ENCODE results near the gene TP53I13.

DNA sequence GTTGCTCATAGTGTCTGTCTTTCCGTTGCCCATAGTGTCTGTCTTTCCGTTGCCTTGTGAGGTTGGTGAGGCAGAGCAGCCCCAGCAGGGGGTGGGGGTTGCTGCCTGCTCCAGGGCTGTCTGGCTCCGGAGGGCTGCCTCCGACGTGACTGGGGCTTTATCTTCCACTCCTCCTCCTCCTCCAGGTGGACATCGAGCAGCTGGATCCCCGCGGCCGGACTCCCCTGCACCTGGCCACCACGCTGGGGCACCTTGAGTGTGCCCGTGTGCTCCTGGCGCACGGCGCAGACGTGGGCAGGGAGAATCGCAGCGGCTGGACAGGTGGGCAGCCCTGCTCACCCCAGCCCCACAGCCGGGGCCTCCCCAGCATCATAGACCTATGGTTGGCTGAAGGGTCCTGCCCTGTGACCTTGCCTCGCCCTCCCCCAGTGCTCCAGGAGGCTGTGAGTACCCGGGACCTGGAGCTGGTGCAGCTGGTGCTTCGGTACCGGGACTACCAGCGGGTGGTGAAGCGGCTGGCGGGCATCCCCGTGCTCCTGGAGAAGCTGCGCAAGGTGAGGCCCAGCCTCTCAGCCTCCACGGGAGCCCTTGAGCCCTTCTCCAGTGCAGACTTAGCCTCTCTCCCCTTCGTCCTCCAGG lies 39.2 kb downstream of the TP53I13 start:
- no peak for TF ChIP-seq POLR2AphosphoS5 (IDR thresholded peaks at IDR 0.05; ENCODE audit: low read depth)
- TF ChIP-seq, protein P1, sequence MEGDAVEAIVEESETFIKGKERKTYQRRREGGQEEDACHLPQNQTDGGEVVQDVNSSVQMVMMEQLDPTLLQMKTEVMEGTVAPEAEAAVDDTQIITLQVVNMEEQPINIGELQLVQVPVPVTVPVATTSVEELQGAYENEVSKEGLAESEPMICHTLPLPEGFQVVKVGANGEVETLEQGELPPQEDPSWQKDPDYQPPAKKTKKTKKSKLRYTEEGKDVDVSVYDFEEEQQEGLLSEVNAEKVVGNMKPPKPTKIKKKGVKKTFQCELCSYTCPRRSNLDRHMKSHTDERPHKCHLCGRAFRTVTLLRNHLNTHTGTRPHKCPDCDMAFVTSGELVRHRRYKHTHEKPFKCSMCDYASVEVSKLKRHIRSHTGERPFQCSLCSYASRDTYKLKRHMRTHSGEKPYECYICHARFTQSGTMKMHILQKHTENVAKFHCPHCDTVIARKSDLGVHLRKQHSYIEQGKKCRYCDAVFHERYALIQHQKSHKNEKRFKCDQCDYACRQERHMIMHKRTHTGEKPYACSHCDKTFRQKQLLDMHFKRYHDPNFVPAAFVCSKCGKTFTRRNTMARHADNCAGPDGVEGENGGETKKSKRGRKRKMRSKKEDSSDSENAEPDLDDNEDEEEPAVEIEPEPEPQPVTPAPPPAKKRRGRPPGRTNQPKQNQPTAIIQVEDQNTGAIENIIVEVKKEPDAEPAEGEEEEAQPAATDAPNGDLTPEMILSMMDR (IDR thresholded peaks at IDR 0.05; ENCODE audit: insufficient read depth, low read length) = no peak

Data from HL-60 (cell line).